DMS79 (cell line): ENCODE measurements around the gene PCDHGC5.

Experiments
- DNase-seq: peaks from one replicate; lab custom pipeline; 2025; lab: John Stamatoyannopoulos, UW

PCDHGC5 gene

DNA sequence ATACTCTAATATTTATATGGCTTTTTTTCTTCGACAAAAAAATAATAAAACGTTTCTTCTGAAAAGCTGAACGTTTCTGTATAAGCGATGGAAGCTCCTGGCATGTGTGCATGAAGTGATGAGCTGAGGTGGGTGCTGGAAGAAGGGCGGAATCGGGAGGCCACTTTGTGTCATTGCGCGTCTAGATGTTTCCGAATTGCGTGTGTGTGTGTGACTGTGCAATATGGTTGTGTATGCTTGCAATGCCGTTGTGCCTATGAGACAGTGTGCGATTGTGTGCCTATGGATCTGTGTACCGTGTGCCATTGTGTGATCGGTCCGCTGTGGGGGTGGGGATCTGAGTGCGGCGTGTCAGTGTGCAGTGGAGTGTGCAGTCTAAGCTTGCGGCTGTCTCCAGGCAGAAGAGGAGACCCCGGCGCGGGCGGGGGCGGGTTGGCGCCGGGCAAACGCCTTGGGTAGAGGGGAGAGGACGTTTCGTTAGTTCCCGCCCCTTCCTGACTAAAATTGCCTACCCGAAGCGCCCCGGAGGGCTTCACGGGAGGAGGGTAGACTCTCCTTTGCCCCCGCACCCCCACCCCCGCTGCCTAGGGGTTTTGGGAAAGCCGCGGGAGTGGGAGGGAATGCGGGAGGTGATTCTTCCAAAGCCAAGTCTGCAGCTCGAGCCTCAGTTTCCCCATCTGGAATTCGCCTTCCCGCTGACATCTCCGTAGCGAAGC, 24.2 kb downstream of the PCDHGC5 start:
- peak; percentile 29 for DNase-seq

DNA sequence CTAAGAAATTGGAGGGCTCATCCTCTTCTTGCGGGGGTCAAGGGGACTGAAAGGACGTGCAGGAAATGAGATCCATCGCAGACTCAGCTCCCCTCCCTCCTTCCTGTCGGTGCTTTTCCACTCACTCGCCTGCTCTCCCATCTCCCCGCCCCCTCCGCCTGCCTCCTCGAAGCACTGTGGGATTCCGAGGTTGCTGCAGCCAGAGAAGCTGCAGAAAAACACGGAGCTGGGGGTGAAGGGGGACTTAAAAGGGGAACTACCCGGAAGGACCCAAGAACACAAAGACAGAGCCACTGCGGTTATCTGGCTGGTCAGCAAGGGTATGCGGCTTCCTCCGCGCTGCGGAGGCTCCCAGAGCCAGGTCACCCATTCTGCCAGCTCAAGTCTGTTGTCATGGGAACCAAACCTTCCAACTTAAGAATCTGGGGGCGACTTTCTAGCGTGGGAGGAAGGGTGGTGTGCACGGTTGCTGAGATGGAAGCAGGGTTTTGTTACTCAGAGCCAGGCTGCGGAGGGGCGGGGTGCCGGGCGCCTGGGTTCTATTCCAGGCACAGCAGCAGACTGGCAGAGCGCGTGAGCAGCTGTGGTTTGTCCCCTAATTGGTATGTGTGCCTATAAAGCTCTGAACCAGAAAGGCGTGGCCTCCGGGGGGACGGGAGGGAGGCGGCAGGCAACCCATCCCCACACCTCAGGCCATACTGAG, 24.9 kb downstream of the PCDHGC5 start:
- DNase-seq, result no peak

GRCh38 chr5:141514330-141515133, 25.7 kb downstream of the PCDHGC5 start:
- peak; percentile 91 for DNase-seq

- no peak for DNase-seq
Observed at GRCh38 chr5:141515141-141515540, 26.3 kb downstream of the PCDHGC5 start.

DNA sequence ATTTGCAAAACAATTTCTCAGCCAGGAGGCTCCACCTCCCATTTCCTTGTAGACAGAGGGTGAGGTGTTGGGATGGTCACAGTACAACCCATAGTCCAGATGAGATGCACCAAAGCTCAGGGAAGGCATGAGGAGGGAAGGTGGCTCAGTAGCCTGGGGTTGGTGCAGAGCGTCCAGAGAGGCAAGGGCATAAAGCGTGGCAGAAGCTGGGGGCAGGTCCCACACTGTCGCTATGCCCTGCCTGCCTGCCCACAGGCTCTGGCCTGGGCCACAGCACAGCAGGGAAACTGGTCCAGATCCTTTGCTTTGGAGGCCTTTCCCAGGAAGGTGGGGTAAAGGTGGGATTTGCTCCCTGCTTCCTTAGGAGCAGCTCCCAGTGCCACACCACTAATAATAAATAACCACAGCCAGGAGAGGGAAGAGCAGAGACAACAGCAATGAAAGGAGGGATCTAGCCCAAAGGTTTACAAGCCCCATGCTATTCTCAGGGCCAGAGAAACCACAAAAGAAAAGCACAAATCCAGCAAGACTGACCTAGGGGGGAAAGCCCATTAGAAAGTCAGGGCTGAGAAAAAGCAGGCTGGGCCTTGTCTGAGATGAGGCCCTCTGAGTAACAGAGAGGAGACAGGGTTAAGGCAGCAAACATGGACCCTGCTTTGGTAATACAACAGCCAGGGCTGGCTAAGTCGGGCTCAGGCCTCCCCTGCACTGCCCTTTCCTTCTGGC, 27.2 kb downstream of the PCDHGC5 start:
- DNase-seq, result no peak

GRCh38 chr5:141516672-141517025, 27.8 kb downstream of the PCDHGC5 start:
- DNase-seq, result no peak

GRCh38 chr5:141517312-141517711, 28.4 kb downstream of the PCDHGC5 start:
- no peak for DNase-seq

DNA sequence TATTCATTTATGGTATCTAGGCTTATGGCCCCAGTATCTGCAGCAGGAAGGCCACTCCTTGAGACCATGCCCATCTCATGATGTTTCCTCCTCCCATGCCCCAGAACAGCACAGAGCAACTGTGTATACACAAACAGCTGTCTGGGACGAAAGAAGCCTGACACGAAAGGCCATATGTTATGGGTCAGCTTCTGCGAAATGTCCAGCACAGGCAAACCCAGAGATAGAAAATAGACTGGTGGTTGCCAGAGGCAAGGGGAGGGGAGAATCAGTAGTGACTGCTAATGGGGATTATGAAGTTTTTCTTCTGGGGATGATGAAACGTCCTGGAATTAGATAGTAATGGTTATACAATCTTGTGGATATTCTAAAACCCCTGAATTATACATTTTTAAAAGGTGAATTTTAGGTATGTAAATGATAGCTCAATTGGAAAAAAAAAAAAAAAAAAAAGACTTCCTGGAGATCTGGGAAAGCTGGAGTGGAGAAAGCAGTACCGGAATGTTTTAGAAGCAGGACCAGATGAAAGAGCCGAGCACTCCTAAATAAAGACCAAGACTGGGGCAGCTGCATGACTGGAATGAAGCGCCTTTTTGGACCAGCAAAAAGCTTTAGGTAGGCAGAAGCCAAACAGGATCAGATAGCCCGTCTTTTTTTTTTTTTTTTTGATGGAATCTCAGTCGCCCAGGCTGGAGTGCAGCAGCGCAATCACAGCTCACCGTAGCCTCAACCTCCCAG, 29.2 kb downstream of the PCDHGC5 start:
- no peak for DNase-seq

GRCh38 chr5:141518618-141519015, 29.7 kb downstream of the PCDHGC5 start:
- no peak for DNase-seq

GRCh38 chr5:141519605-141520565, 31.0 kb downstream of the PCDHGC5 start:
- no peak for DNase-seq

DNA sequence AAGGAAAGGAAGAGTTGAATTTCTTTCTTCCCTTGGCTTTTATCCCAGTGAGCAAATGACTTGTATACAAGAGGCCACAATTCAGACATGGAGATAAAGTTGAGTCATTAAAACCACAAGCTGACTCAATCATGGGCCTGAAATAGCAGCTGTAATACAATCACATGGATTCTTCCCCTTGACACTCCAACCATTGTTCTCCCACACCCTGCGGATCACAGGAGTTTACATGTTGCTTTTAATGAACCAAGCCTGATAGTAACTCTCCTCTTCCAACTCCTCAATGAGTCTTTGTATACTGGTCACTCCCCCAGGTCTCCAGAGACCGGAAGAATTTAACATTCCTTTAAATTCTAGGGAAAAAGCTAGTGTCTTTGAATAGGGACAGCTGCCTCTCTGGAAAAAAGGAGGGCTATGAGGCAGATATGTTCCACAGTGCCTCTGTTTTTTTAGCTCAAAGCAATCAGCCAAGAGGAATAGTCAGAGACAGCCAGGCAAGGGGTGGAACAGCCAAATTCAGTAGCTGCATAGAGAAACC, 32.4 kb downstream of the PCDHGC5 start:
- no peak for DNase-seq

DNA sequence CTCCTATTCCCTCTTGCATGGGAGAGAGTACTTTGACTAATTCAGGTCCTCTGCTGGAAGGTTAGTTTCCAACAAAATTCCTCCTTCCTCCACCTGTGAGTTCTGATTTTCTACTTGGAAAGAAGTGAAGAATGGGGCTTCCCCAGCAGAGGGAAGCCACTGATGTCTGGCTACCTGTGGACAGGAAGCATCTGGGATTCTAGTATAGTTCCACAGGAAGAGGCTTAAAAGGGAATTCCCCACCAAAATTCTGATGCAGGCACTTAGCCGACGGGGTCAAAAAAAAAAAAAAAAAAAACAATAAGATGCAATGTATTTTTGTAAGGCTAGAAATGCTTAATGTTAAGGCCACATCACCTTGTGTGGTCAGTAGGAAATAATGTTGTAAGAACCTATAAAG, 33.4 kb downstream of the PCDHGC5 start:
- DNase-seq, result no peak

- DNase-seq, result no peak
Observed at GRCh38 chr5:141523991-141524390, 35.1 kb downstream of the PCDHGC5 start.

GRCh38 chr5:141524604-141525597, 36.0 kb downstream of the PCDHGC5 start:
- peak; percentile 46 for DNase-seq

GRCh38 chr5:141525653-141526052, 36.8 kb downstream of the PCDHGC5 start:
- DNase-seq, result no peak

DNA sequence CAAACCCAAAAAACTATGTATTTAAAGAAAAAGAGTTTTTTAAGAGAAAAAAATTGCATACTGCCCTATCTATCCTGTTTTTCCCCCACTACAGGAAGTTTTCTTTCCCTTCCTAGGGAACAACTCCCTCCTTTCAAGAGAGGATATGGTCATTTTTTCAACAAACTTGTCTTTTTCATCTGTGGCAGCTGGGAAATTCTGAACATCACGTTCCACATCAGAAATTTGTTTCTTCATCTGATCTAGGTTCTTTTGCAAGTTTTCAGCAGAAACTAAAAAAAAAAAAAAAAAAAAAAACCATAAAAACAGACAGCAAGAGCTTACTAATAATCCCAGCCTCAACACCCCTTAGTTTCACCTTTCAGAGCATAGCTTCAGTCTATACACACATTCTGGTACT, 38.5 kb downstream of the PCDHGC5 start:
- no peak for DNase-seq

DNA sequence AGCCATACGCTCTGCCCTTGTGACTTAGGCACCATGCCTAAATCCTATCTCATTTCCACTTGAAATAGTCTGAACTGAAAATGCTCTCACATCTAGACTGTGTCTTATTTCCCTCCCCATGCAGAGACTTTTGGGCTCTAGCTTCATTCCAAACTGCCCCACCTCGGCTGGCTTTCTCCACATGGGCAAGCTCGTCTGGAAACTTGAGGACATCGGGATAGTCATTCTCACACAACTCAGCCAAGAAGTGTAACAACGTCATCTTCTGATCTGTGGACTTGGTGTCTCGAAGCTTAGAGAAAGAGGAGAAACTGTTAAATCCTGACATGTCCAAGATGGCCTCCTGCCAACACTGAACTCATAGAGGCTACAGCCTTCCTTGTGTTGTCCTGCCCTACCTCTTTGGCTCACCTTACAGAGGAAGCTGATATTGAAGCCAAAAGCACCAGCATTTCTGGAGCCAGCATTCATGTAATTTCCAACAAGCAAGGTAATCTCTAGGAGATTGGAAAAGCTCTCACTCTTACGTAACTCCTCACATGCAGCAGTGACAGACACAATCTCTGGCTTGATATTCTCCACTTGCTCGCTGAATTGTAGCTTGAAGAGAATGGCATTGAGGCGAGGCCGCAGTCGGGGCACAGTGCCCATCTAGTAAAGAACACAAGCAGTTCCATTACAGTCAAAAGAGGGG, 39.6 kb downstream of the PCDHGC5 start:
- no peak for DNase-seq

- DNase-seq, result no peak
Observed at GRCh38 chr5:141529002-141529401, 40.1 kb downstream of the PCDHGC5 start.
